HCT116 (cell line): ENCODE data around the gene ATP5PD. TPM values are rescaled to one million over a fixed set of nuclear protein-coding genes. Genes with fewer than 3 reads are reported as not detected.

Source experiments
- ATAC-seq: fragments of 200-7000 bp; cut with Tn5 transposase; 2 replicates; pipeline ENCODE4 v1.9.1; 2020; ENCODE audit warnings: mild to moderate bottlenecking, moderate library complexity
- BruUV-seq: library from RNA; stranded (reverse); fragments of 400-500 nt; replicated peaks from 2 replicates; lab custom pipeline; 2021; lab: Mats Ljungman, UMichigan
- CTCF ChIA-PET: fragments of 300-600 bp; sonication (Branson Sonifier 250); formaldehyde crosslinking; loops from one replicate; lab custom pipeline; 2021; ENCODE audit warnings: antibody characterized with exemption; lab: Charles Lee
- POLR2A ChIA-PET: fragments of 300-600, 350-600 bp; sonication (Branson Sonifier 250); formaldehyde crosslinking; loops from one replicate; lab custom pipeline; 2021; ENCODE audit warnings: antibody characterized with exemption; lab: Charles Lee
- RAD21 ChIA-PET, 2 experiments: fragments of 300-600 bp; sonication (Branson Sonifier 250); formaldehyde crosslinking; loops; one replicate each; lab custom pipeline; 2023; ENCODE audit warnings: low total read pairs in 2 of 2; ENCODE audit not compliant: uncharacterized antibody in 2 of 2, unreplicated experiment in 2 of 2, low non-redundant PET in 1 of 2; lab: Charles Lee
- DNase-seq: peaks from one replicate; pipeline ENCODE4 v3.0.0-alpha.2; 2010; ENCODE audit warnings: low read depth, low spot score
- H2AFZ ChIP-seq: fragments of 200-600 bp; shearing (Covaris generic), sonication (generic); 2 replicates; pipeline ENCODE4 v1.6.1; 2017; ENCODE audit warnings: low read depth, mixed run types, mixed read lengths, antibody characterized with exemption, low read length; ENCODE audit not compliant: poor library complexity, severe bottlenecking
- H3K27ac ChIP-seq: 2 replicates; pipeline ENCODE4 v1.5.1; 2012; ENCODE audit warnings: low read depth, low read length
- H3K27me3 ChIP-seq: fragments of 200-600 bp; sonication (generic); 2 replicates; pipeline ENCODE4 v1.6.1; 2016; ENCODE audit warnings: mixed run types, low read length, mixed read lengths; ENCODE audit not compliant: insufficient read depth
- H3K36me3 ChIP-seq, 2 experiments: fragments of 200-500 bp in 1 of 2; fragments of 200-600 bp in 1 of 2; sonication (Bioruptor generic) in 1 of 2; sonication (generic) in 1 of 2; 2 replicates each; pipeline versions ENCODE4 v1.5.1 to v1.6.1; 2014 to 2016; ENCODE audit warnings: low read length in 2 of 2, inconsistent platforms in 1 of 2, mixed read lengths in 1 of 2, mixed run types in 1 of 2; ENCODE audit not compliant: insufficient read depth in 2 of 2, control insufficient read depth in 1 of 2
- H3K4me1 ChIP-seq, 2 experiments: fragments of 200-600 bp in 1 of 2; sonication (generic) in 1 of 2; 2 replicates each; pipeline versions ENCODE4 v1.5.1 to v1.6.1; 2012 to 2017; ENCODE audit warnings: low read length in 2 of 2, inconsistent platforms in 1 of 2, mild to moderate bottlenecking in 1 of 2, mixed read lengths in 1 of 2, mixed run types in 1 of 2, moderate library complexity in 1 of 2; ENCODE audit not compliant: insufficient read depth in 2 of 2, control insufficient read depth in 1 of 2
- H3K4me2 ChIP-seq: fragments of 200-600 bp; sonication (generic); 2 replicates; pipeline ENCODE4 v1.6.1; 2017; ENCODE audit warnings: mixed run types, low read length, mixed read lengths
- H3K4me3 ChIP-seq, 2 experiments: fragments of 200-600 bp in 1 of 2; sonication (generic) in 1 of 2; replicated peaks in 1 of 2; 2 replicates each; pipeline ENCODE4 v1.5.1; 2011 to 2016; ENCODE audit warnings: low read length in 2 of 2, control low read depth in 1 of 2, low read depth in 1 of 2, mild to moderate bottlenecking in 1 of 2, mixed read lengths in 1 of 2, mixed run types in 1 of 2
- H3K79me2 ChIP-seq: fragments of 200-600 bp; sonication (generic); 2 replicates; pipeline ENCODE4 v1.6.1; 2017; ENCODE audit warnings: mild to moderate bottlenecking, mixed run types, low read length, moderate library complexity, mixed read lengths; ENCODE audit not compliant: insufficient read depth
- H3K9ac ChIP-seq: fragments of 200-600 bp; sonication (generic); 2 replicates; pipeline ENCODE4 v1.6.1; 2016; ENCODE audit warnings: low read length, mixed read lengths
- H3K9me2 ChIP-seq: fragments of 200-600 bp; sonication (generic), shearing (Covaris generic); 2 replicates; pipeline ENCODE4 v1.6.1; 2017; ENCODE audit warnings: mixed run types, mild to moderate bottlenecking, moderate library complexity; ENCODE audit not compliant: insufficient read depth
- H3K9me3 ChIP-seq, 2 experiments: fragments of 200-500 bp in 1 of 2; fragments of 200-600 bp in 1 of 2; sonication (Bioruptor generic) in 1 of 2; sonication (generic) in 1 of 2; 2 replicates each; pipeline ENCODE4 v1.6.1; 2014 to 2017; ENCODE audit warnings: low read length in 2 of 2, mixed read lengths in 2 of 2, inconsistent platforms in 1 of 2, low read depth in 1 of 2, mild to moderate bottlenecking in 1 of 2, mixed run types in 1 of 2, moderate library complexity in 1 of 2; ENCODE audit not compliant: control insufficient read depth in 1 of 2, insufficient read depth in 1 of 2
- H4K20me1 ChIP-seq: fragments of 200-600 bp; sonication (generic), shearing (Covaris generic); 2 replicates; pipeline ENCODE4 v1.6.1; 2017; ENCODE audit warnings: mixed run types, mild to moderate bottlenecking, moderate library complexity; ENCODE audit not compliant: insufficient read depth
- CBX3 ChIP-seq: IDR thresholded peaks from 2 replicates; pipeline ENCODE4 v1.6.1; 2012; ENCODE audit warnings: low read depth
- CEBPB ChIP-seq: IDR thresholded peaks from 2 replicates; pipeline ENCODE4 v1.6.1; 2012; ENCODE audit warnings: low read depth
- EGR1 ChIP-seq: IDR thresholded peaks from 2 replicates; pipeline ENCODE4 v1.6.1; 2012; ENCODE audit warnings: low read depth
- ELF1 ChIP-seq: IDR thresholded peaks from 2 replicates; pipeline ENCODE4 v1.6.1; 2012; ENCODE audit warnings: low read depth, borderline replicate concordance
- EZH2 ChIP-seq: fragments of 200-600 bp; sonication (generic); IDR thresholded peaks from 2 replicates; pipeline ENCODE4 v1.6.1; 2017; ENCODE audit warnings: antibody characterized with exemption, mixed run types
- EZH2phosphoT487 ChIP-seq: fragments of 200-600 bp; IDR thresholded peaks from 2 replicates; pipeline ENCODE4 v1.6.1; 2018; ENCODE audit warnings: antibody characterized with exemption, borderline replicate concordance
- JUND ChIP-seq: IDR thresholded peaks from 2 replicates; pipeline ENCODE4 v1.6.1; 2012
- POLR2A ChIP-seq: IDR thresholded peaks from 2 replicates; pipeline ENCODE4 v1.7.0; 2011; ENCODE audit warnings: borderline replicate concordance; ENCODE audit not compliant: insufficient read depth, insufficient read length; ENCODE audit errors: extremely low read depth
- POLR2AphosphoS5 ChIP-seq: IDR thresholded peaks from 2 replicates; pipeline ENCODE4 v1.6.1; 2011; ENCODE audit warnings: mild to moderate bottlenecking, low read depth, low read length, moderate library complexity
- RAD21 ChIP-seq: IDR thresholded peaks from 2 replicates; pipeline ENCODE4 v1.6.1; 2012; ENCODE audit warnings: low read depth, mild to moderate bottlenecking
- SIN3A ChIP-seq: IDR thresholded peaks from 2 replicates; pipeline ENCODE4 v1.6.1; 2012; ENCODE audit warnings: low read depth
- SP1 ChIP-seq: IDR thresholded peaks from 2 replicates; pipeline ENCODE4 v1.6.1; 2012; ENCODE audit warnings: low read depth
- SRF ChIP-seq: IDR thresholded peaks from 2 replicates; pipeline ENCODE4 v1.6.1; 2012; ENCODE audit warnings: low read depth
- TCF7L2 ChIP-seq: IDR thresholded peaks from 2 replicates; pipeline ENCODE4 v1.7.0; 2011; ENCODE audit warnings: borderline replicate concordance, inconsistent platforms; ENCODE audit not compliant: insufficient read depth, insufficient read length; ENCODE audit errors: extremely low read depth
- ZFX ChIP-seq: fragments of 450-650 bp; IDR thresholded peaks from 2 replicates; pipeline ENCODE4 v1.6.1; 2017
- ZNF274 ChIP-seq: fragments of 200-500 bp; sonication (Bioruptor generic); IDR thresholded peaks from 2 replicates; pipeline ENCODE4 v1.6.1; 2014; ENCODE audit warnings: mild to moderate bottlenecking, low read depth, low read length, inconsistent platforms
- intact Hi-C: fragments of 100-400 bp; cut with micrococcal nuclease; formaldehyde crosslinking; loops from 2 replicates; pipeline ENCODE4 v1.10.0; 2022
- total RNA-seq: library from RNA; stranded (reverse); gene quantifications from one replicate; pipeline ENCODE4 v1.2.1, GENCODE V29; 2021; ENCODE audit not compliant: unreplicated experiment
- TF ChIP-seq, protein P1 (sequence below), 3 experiments: fragments of 200-600 bp in 1 of 3; sonication (generic) in 1 of 3; IDR thresholded peaks in 2 of 3; conservative IDR thresholded peaks in 1 of 3; 2 replicates each; pipeline ENCODE4 v1.5.1; 2012 to 2017; ENCODE audit warnings: low read depth in 2 of 3, low read length in 2 of 3, antibody characterized with exemption in 1 of 3, borderline replicate concordance in 1 of 3, control low read depth in 1 of 3, mild to moderate bottlenecking in 1 of 3, mixed read lengths in 1 of 3, mixed run types in 1 of 3, moderate library complexity in 1 of 3; ENCODE audit not compliant: insufficient read depth in 1 of 3
- TF ChIP-seq, protein P2 (sequence below): IDR thresholded peaks from 2 replicates; pipeline ENCODE4 v1.6.1; 2012; ENCODE audit warnings: low read depth
- TF ChIP-seq, protein P3 (sequence below): IDR thresholded peaks from 2 replicates; pipeline ENCODE4 v1.6.1; 2012
- TF ChIP-seq, protein P4 (sequence below): IDR thresholded peaks from 2 replicates; pipeline ENCODE4 v1.6.1; 2011; ENCODE audit warnings: mild to moderate bottlenecking, low read length, moderate library complexity; ENCODE audit not compliant: insufficient replicate concordance; ENCODE audit errors: extremely low read depth

ATP5PD gene
- total RNA-seq, 1 experiment from 2014 or later = 407 TPM

DNA sequence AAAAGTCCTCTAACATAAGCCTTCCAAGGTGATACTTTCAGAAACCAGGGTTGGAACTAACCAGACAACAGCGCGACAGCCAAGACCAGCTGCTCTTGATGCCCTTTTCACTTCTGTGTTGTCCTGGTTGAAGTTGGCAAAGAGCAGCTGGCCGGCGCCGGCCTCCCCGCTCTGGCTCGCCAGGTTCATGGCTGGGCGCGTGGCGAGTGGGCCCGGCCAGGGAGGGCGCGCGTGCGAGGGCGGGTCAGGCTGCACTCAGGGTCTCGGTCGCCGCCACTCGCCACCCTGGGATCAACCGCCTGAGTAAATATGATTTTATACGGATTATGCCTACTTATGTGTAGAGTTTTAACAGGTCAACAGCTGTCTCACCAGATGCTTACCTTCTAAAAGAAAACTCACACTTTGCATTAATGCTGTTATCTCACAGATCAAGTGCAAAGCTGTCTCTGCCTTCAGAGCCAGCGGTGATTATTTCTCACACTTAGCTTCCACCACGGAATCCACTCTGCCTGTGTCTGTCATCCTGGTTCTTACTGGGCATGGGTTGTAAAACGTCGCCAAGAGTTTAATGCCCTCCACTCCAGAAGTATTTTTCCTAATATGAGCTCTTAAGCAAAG is 13.8 kb upstream of the ATP5PD start:
- RAD21 ChIA-PET = interaction anchor here (0.5 to 1.8 kb wide), 10 partner anchors 19 to 141 kb away, joined by 3 to 8 read pairs (median 4); partner anchors contain the start of gene SLC16A5 (in 1 of the 2)
- Histone ChIP-seq H3K27ac (no peak overlapping the region), H3K4me1 (no peaks in the 10 kb centered on the region), H3K9me3 (no peaks in the 10 kb centered on the region), H3K9me2 (no peaks in the 10 kb centered on the region), H3K79me2 (0 out of 2 replicates have a peak, but pooled peaks cover 4% of the 10 kb centered on the region)
- POLR2A ChIA-PET = interaction anchor here (0.6 to 1.4 kb wide), 4 partner anchors 14 to 36 kb away, joined by 3 to 6 read pairs (median 4); partner anchors contain the start of gene SLC16A5
- intact Hi-C loops = no loop called here
- DNase-seq (no peak), ATAC-seq (no peak)
- TF ChIP-seq ELF1 (no peak), ZFX (no peak), SP1 (no peak), EZH2 (no peak), RAD21 (no peak), POLR2A (no peak), ZNF274 (no peak), CBX3 (no peak), JUND (no peak), EGR1 (no peak), CEBPB (no peak), TCF7L2 (no peak), SIN3A (no peak), SRF (no peak), POLR2AphosphoS5 (no peak), EZH2phosphoT487 (no peak)
- TF ChIP-seq, protein P1, sequence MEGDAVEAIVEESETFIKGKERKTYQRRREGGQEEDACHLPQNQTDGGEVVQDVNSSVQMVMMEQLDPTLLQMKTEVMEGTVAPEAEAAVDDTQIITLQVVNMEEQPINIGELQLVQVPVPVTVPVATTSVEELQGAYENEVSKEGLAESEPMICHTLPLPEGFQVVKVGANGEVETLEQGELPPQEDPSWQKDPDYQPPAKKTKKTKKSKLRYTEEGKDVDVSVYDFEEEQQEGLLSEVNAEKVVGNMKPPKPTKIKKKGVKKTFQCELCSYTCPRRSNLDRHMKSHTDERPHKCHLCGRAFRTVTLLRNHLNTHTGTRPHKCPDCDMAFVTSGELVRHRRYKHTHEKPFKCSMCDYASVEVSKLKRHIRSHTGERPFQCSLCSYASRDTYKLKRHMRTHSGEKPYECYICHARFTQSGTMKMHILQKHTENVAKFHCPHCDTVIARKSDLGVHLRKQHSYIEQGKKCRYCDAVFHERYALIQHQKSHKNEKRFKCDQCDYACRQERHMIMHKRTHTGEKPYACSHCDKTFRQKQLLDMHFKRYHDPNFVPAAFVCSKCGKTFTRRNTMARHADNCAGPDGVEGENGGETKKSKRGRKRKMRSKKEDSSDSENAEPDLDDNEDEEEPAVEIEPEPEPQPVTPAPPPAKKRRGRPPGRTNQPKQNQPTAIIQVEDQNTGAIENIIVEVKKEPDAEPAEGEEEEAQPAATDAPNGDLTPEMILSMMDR (IDR thresholded peaks at IDR 0.05 in 2 of 3, conservative IDR thresholded peaks at IDR 0.05 in 1 of 3; ENCODE audit: borderline replicate concordance in 1 of 3, insufficient read depth in 1 of 3, low read depth in 2 of 3, low read length in 2 of 3) = no peak
- TF ChIP-seq, protein P2, sequence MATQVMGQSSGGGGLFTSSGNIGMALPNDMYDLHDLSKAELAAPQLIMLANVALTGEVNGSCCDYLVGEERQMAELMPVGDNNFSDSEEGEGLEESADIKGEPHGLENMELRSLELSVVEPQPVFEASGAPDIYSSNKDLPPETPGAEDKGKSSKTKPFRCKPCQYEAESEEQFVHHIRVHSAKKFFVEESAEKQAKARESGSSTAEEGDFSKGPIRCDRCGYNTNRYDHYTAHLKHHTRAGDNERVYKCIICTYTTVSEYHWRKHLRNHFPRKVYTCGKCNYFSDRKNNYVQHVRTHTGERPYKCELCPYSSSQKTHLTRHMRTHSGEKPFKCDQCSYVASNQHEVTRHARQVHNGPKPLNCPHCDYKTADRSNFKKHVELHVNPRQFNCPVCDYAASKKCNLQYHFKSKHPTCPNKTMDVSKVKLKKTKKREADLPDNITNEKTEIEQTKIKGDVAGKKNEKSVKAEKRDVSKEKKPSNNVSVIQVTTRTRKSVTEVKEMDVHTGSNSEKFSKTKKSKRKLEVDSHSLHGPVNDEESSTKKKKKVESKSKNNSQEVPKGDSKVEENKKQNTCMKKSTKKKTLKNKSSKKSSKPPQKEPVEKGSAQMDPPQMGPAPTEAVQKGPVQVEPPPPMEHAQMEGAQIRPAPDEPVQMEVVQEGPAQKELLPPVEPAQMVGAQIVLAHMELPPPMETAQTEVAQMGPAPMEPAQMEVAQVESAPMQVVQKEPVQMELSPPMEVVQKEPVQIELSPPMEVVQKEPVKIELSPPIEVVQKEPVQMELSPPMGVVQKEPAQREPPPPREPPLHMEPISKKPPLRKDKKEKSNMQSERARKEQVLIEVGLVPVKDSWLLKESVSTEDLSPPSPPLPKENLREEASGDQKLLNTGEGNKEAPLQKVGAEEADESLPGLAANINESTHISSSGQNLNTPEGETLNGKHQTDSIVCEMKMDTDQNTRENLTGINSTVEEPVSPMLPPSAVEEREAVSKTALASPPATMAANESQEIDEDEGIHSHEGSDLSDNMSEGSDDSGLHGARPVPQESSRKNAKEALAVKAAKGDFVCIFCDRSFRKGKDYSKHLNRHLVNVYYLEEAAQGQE = no peak
- TF ChIP-seq, protein P3, sequence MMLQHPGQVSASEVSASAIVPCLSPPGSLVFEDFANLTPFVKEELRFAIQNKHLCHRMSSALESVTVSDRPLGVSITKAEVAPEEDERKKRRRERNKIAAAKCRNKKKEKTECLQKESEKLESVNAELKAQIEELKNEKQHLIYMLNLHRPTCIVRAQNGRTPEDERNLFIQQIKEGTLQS = no peak
- TF ChIP-seq, protein P4, sequence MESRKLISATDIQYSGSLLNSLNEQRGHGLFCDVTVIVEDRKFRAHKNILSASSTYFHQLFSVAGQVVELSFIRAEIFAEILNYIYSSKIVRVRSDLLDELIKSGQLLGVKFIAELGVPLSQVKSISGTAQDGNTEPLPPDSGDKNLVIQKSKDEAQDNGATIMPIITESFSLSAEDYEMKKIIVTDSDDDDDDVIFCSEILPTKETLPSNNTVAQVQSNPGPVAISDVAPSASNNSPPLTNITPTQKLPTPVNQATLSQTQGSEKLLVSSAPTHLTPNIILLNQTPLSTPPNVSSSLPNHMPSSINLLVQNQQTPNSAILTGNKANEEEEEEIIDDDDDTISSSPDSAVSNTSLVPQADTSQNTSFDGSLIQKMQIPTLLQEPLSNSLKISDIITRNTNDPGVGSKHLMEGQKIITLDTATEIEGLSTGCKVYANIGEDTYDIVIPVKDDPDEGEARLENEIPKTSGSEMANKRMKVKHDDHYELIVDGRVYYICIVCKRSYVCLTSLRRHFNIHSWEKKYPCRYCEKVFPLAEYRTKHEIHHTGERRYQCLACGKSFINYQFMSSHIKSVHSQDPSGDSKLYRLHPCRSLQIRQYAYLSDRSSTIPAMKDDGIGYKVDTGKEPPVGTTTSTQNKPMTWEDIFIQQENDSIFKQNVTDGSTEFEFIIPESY = no peak
- TF ChIP-seq, all 23 proteins: peak for 0
- CTCF ChIA-PET = interaction anchor here (0.7 to 3.2 kb wide), 11 partner anchors 9 to 352 kb away, joined by 3 to 18 read pairs (median 9); partner anchors contain the start of gene ARMC7
- H2AFZ ChIP-seq = no peak overlapping the region
- H3K36me3 ChIP-seq = peaks cover 33 to 41% of the 10 kb centered on the region in 2 experiments; a peak in 3 of 4 replicates
- H3K4me2 ChIP-seq = no peak overlapping the region
- no peak overlapping the region for H3K4me3 ChIP-seq
- H3K27me3 ChIP-seq = no peaks in the 10 kb centered on the region
- no peaks in the 10 kb centered on the region for H4K20me1 ChIP-seq
- no TSS peak for BruUV-seq
- no peak overlapping the region for H3K9ac ChIP-seq
